Ovary (tissue), 9 donors: Measurements from ENCODE around the gene LRIT3. TPM values are rescaled to one million over a fixed set of nuclear protein-coding genes. Genes with fewer than 3 reads are reported as not detected.

Source experiments
- polyA plus RNA-seq, 2 donors: library from polyadenylated mRNA; stranded (reverse); fragments of 200-250 nt in 1 of 2; fragments of 350-450 nt in 1 of 2; fragmentation: Illumina TruSeq in 1 of 2; extraction: RNeasy Lipid Tissue Mini Kit (QIAGEN cat#74804) in 1 of 2; gene quantifications; one replicate each; pipeline ENCODE4 v1.2.3, GENCODE V29; 2013 to 2014
- total RNA-seq, 7 donors: library from RNA; depleted of rRNA in 2 of 7; stranded (reverse); fragments of >200 nt in 2 of 7; fragmentation: NEBNext Ultra II Directional in 3 of 7; extraction: Animal tissue kit (Norgen Biotek cat#: 25700) in 3 of 7; gene quantifications; one replicate each; pipeline versions ENCODE4 v1.1.0 to v1.2.4, GENCODE V29; 2016 to 2023
- donor health status: DM: no; HTN: no; CAD: no; lungs with moderate emphysema.
- donor health status: DM: no; HTN: no; CAD: no.
- donor health status: Bipolar disorder and iron deficiency.
- donor health status: DM: yes; HTN: yes; CAD: no.
- donor health status: DM: no; HTN: no; CAD: no.
- donor health status: DM: yes; HTN: yes; CAD: no.

LRIT3 gene
- total and polyA plus RNA-seq, 9 donors = 0.02 to 0.35 (median 0.11) TPM; not detected in 1

Other genes with a start within 250 kb of the LRIT3 start
- 10 to 100 TPM; 11.2 to 19.3 (median 13.1) TPM for gene CASP6, start 144.7 kb upstream of the LRIT3 start, total RNA-seq
- gene CASP6, start 144.7 kb upstream of the LRIT3 start, polyA plus RNA-seq = 10 to 100 TPM; 18.7 to 29.0 TPM
- gene PLA2G12A, start 118.0 kb upstream of the LRIT3 start, total RNA-seq = 10 to 100 TPM; 31.2 to 84.3 (median 35.9) TPM
- 10 to 100 TPM; 11.0 to 31.7 TPM for gene PLA2G12A, start 118.0 kb upstream of the LRIT3 start, polyA plus RNA-seq
- 100 to 1,000 TPM in 1 of 7 donors, 10 to 100 TPM in 6; 13.1 to 108 (median 34.6) TPM for gene CFI, start 46.1 kb upstream of the LRIT3 start, total RNA-seq
- 100 to 1,000 TPM in 1 of 2 donors, 10 to 100 TPM in 1; 38.2 to 112 TPM for gene CFI, start 46.1 kb upstream of the LRIT3 start, polyA plus RNA-seq
- 10 to 100 TPM in 6 of 7 donors, 1 to 10 TPM in 1; 4.3 to 22.5 (median 15.7) TPM for gene GAR1, start 32.3 kb upstream of the LRIT3 start, total RNA-seq
- gene GAR1, start 32.3 kb upstream of the LRIT3 start, polyA plus RNA-seq = 10 to 100 TPM; 14.8 to 27.9 TPM
- under 1 TPM in 4 of 7 donors, not detected in 3; 0.23 to 0.57 (median 0.32) TPM for gene RRH, start 20.1 kb upstream of the LRIT3 start, total RNA-seq
- gene RRH, start 20.1 kb upstream of the LRIT3 start, polyA plus RNA-seq = under 1 TPM; 0.06 to 0.20 TPM
- gene EGF, start 64.8 kb downstream of the LRIT3 start, total RNA-seq = under 1 TPM in 4 of 7 donors, not detected in 3; 0.12 to 0.87 (median 0.32) TPM
- under 1 TPM in 1 of 2 donors, not detected in 1; 0.22 TPM for gene EGF, start 64.8 kb downstream of the LRIT3 start, polyA plus RNA-seq